Measurements from ENCODE around the gene SAXO1.

DNA sequence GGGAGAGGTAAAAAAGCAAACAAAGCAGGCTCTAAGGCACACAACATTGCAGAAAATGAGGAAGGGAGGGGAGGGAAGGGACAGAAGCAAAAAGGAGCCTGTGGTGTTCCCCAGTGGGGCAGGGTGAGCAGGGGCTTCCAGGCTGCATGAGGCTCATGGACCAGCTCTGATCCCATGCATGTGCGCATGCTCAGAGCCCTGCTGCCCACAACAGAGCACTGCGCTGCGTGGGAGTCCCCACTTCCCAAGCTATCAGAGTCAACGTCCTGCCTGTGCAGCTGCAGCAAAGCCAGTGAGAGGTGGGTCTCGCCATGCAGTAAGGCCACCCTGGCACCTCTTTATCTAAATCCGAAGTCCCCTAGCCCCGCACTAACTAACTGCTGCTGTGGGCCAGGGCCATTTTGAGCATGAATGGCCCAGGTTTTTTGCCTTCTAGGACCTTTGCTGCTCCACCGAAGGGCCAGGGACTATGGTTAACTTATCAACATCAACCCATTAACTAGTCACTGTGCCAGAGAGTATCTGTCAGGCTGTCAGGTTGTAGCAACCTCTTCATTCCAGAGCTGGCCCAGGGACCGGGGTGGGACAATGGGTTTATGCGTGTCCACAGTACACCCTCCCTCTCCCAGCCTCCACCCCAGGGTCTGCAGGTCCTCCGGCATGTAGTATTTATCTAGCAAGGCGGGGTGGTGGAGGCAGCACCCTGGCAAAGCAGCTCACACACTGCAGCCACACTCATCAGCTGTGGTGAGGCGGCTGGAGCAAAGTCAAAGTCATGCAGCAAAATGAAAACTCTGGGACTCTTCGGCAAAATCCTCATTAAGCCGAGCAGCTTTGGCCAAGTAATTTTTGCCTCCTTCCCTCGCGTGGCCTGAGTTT, 123.6 kb downstream of the SAXO1 start:
- TF ChIP-seq, protein P1, sequence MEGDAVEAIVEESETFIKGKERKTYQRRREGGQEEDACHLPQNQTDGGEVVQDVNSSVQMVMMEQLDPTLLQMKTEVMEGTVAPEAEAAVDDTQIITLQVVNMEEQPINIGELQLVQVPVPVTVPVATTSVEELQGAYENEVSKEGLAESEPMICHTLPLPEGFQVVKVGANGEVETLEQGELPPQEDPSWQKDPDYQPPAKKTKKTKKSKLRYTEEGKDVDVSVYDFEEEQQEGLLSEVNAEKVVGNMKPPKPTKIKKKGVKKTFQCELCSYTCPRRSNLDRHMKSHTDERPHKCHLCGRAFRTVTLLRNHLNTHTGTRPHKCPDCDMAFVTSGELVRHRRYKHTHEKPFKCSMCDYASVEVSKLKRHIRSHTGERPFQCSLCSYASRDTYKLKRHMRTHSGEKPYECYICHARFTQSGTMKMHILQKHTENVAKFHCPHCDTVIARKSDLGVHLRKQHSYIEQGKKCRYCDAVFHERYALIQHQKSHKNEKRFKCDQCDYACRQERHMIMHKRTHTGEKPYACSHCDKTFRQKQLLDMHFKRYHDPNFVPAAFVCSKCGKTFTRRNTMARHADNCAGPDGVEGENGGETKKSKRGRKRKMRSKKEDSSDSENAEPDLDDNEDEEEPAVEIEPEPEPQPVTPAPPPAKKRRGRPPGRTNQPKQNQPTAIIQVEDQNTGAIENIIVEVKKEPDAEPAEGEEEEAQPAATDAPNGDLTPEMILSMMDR (conservative IDR thresholded peaks at IDR 0.05; ENCODE audit: low read depth, low read length), result no peak
- TF ChIP-seq EZH2 (IDR thresholded peaks at IDR 0.05; ENCODE audit: low read length, unreplicated experiment) (no peak), EZH2phosphoT487 (IDR thresholded peaks at IDR 0.05; ENCODE audit: borderline replicate concordance, low read length) (no peak)
